Left renal pelvis (tissue), 4 donors: ENCODE data around the gene IMMP2L. TPM values are rescaled to one million over a fixed set of nuclear protein-coding genes. Genes with fewer than 3 reads are reported as not detected.

Experiments
- DNase-seq, 4 donors: peaks; one replicate each; pipeline ENCODE4 v3.0.0-alpha.2; 2013; ENCODE audit warnings: low read depth in 4 of 4, low spot score in 3 of 4
- polyA plus RNA-seq, 4 donors: library from polyadenylated mRNA; unstranded; fragments of 120-200 nt; gene quantifications; one replicate each; pipeline ENCODE4 v1.2.1, GENCODE V29; 2013; ENCODE audit not compliant: insufficient read length in 4 of 4

Gene IMMP2L
- polyA plus RNA-seq, 4 donors, result 19.8 to 41.9 (median 41.3) TPM

- no peak for DNase-seq
These were observed 925.0 kb downstream of the IMMP2L start for GRCh38 chr7:110637252-110637651.

DNA sequence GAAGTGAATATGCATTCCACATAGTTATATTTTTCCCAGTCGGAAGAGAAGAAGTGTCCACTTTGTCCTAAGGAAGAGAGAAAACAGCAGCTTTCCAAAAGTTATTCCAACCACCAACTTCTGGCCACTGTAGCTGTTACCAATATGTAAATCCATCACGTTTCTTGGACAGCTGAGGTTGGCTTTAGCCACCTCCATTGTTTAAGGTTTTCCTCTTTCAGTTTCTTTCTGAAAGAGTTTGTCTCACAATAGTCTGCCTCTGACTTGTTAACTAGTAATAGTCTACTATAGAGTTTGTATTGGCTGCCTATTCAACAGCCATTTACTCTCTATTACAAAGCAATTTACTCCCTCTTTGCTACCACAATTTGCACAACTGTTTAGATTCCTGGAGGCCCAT lies 929.0 kb downstream of the IMMP2L start:
- no peak for DNase-seq

DNA sequence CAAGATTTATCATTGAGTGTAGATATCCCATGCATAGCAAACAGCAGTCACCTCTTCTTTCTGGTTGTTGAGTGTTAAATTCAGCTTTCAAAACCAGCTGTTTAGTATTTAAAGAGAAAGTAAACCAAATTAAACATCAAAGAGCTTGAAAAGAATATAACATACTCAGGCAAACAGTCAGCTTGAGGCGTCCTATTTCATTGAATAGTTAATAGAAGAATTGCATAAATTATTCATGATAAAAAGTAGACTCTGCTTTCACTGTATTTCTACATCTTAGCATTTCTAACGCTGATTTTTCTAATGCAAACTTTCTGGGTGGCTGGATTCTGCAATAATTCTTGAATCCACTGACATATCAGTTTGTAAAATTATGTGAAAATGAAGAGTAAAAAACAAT lies 935.9 kb downstream of the IMMP2L start:
- no peak for DNase-seq

DNA sequence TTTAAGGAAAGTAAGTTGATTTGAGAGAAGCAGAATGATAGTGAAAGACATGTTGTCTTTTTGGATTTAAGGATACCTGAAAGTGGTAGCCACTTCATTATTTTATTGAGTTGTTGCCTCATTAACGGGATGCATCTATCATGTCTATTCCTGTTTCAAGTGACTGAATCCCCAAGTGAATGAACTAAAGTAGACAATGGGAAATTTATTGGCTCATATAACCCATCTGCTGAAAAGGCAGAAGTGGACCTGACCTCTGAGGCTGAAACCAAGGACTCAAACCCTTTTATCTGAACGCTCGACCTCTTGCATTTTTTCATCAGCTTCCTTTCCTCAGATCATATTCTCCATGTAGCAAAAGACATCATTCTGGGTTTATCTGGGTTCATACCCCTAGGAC lies 937.0 kb downstream of the IMMP2L start:
- no peak for DNase-seq

DNA sequence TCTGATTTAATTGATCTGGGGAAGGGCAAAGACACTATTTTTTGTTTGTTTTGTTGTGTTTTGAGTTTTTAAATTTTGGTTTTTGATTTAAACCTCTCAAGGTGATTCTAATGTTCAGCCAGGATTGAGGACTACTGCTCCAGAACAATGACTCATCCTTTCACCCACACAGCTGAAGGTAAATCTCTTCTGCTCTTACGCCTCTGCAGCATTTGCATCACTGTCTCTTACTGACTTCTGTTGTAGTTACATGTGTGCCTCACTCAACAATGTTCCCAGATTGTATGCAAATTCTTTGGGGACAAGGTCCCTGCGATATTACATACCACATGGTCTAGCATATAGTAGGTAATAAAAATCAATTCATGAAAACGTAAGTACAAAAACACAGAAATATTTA lies 938.9 kb downstream of the IMMP2L start:
- DNase-seq, result no peak

- no peak for DNase-seq
These were observed 941.0 kb downstream of the IMMP2L start for GRCh38 chr7:110621289-110621688.

DNA sequence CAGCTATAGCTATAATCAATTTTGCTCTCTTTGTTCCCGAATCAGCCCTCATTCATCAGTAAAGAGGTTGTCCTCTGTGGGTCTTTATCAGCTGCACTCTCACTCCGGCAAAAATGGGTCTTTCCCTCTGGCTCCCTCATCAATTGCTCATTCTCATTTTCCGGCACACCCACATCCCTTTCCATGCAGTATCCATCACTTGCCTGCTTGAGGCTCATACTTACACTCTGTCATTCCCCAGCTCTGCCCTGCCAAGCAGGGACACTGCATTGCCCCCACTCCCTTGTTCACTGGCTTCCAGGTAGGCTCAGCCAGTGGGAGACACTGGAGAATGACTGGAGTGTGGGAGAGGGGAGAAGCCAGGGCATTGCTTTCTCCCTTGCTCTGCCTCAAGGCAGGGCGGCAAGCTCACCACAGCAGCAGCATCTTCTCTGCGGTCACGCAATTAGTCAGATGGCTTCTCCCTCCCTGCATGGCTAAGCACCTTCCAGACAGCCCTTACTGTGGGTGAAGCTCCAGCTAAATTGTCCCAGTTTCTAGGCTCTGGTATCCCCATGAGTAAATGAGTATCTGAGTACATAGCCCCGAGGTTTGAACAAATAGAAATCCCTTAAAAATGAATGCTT lies 942.1 kb downstream of the IMMP2L start:
- no peak for DNase-seq
